BLaER1 treated with 17β-estradiol and CSF1 and Interleukin-3, amounts not matched to agents 10 nM and 100 nM (cell line): ENCODE data around the gene HNRNPA2B1.

Experiments used
- H3K27ac ChIP-seq, 11 experiments: shearing (Covaris generic); formaldehyde crosslinking; 2 replicates each; pipeline ENCODE4 v1.8.1; 2022
- H3K27me3 ChIP-seq, 11 experiments: shearing (Covaris generic); formaldehyde crosslinking; 2 replicates each; pipeline ENCODE4 v1.8.1; 2022
- H3K36me3 ChIP-seq, 11 experiments: shearing (Covaris generic); formaldehyde crosslinking; 2 replicates each; pipeline ENCODE4 v1.8.1; 2022
- H3K4me1 ChIP-seq, 10 experiments: shearing (Covaris generic); formaldehyde crosslinking; 2 replicates each; pipeline ENCODE4 v1.8.1; 2022
- H3K4me2 ChIP-seq, 11 experiments: shearing (Covaris generic); formaldehyde crosslinking; 2 replicates each; pipeline ENCODE4 v1.8.1; 2022
- H3K4me3 ChIP-seq, 10 experiments: shearing (Covaris generic); formaldehyde crosslinking; 2 replicates each; pipeline ENCODE4 v1.8.1; 2022
- H3K9ac ChIP-seq, 11 experiments: shearing (Covaris generic); formaldehyde crosslinking; 2 replicates each; pipeline ENCODE4 v1.8.1; 2022
- H3K9me3 ChIP-seq, 11 experiments: shearing (Covaris generic); formaldehyde crosslinking; replicated peaks in 1 of 11; 2 replicates each; pipeline ENCODE4 v1.8.1; 2022
- H4K20me1 ChIP-seq, 11 experiments: shearing (Covaris generic); formaldehyde crosslinking; 2 replicates each; pipeline ENCODE4 v1.8.1; 2022
- Cebpa-rat ChIP-seq, 11 experiments: shearing (Covaris generic); IDR thresholded peaks; 2 replicates each; pipeline ENCODE4 v1.8.1; 2022

The HNRNPA2B1 gene

DNA sequence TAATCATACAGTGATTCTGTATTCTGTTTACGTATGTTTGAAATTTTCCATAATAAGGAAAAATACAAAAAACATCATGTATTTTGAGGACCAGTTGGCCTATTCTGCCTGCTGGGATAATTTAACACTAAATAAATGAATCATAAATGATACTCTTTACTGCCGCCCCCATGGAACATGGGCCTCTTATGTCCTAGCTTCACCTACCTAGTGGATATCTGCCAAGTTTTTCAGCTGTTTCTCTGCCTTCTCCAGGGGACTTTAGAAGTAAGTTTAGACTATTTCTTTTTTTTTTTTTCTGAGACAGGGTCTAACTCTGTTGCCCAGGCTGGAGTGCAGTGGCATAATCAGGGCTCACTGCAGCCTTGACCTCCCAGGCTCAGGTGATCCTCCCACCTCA lies 38.1 kb downstream of the HNRNPA2B1 start:
- Histone ChIP-seq H3K9me3 (peaks cover 0 to 8% (median 0%) of the 10 kb centered on the region in 11 experiments; a peak in 3 of 22 replicates), H3K9ac (no peak overlapping the region), H3K4me2 (no peak overlapping the region), H4K20me1 (0 out of 22 replicates have a peak, but pooled peaks cover 0 to 3% (median 0%) of the 10 kb centered on the region in 11 experiments), H3K4me3 (no peak overlapping the region), H3K27me3 (no peaks in the 10 kb centered on the region), H3K4me1 (peaks cover 2 to 26% (median 11%) of the 10 kb centered on the region in 10 experiments; a peak in 19 of 20 replicates), H3K27ac (no peak overlapping the region), H3K36me3 (no peaks in the 10 kb centered on the region)
- no peak for TF ChIP-seq Cebpa-rat (IDR thresholded peaks at IDR 0.05)

DNA sequence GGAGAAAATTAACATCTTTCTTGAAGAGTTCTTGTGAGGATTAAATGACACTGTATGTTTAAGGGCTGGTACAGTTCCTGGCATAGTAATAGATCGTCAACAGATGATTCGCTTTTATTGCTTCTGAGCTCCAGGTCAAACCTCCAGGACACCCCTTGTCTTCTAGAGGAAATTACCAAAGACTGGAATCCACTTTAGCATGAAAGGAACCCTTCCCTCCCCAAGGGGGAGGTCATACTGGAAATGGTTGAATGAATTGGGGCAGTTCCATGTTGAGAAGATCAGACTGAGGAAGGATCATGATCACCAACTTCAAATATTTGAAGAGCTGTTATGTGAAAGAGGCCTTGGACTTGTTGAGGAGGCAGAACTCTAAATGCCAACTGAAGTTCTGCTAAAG lies 39.6 kb downstream of the HNRNPA2B1 start:
- H3K4me1 ChIP-seq: peaks cover 16 to 33% (median 26%) of the 10 kb centered on the region in 10 experiments
- H3K27me3 ChIP-seq: no peaks in the 10 kb centered on the region
- H3K9ac ChIP-seq: no peak overlapping the region
- no peaks in the 10 kb centered on the region for H3K36me3 ChIP-seq
- no peak overlapping the region for H3K27ac ChIP-seq
- H3K4me3 ChIP-seq: no peak overlapping the region
- no peak for TF ChIP-seq Cebpa-rat (IDR thresholded peaks at IDR 0.05)
- H3K4me2 ChIP-seq: 0 out of 22 replicates have a peak overlapping the region, but pooled peaks of 1 of the 11 experiments have one; percentile 6
- 0 out of 22 replicates have a peak, but pooled peaks cover 0 to 2% (median 0%) of the 10 kb centered on the region in 11 experiments for H4K20me1 ChIP-seq
- H3K9me3 ChIP-seq: peaks cover 0 to 8% (median 0%) of the 10 kb centered on the region in 11 experiments; a peak in 3 of 22 replicates

- Histone ChIP-seq H3K36me3 (no peaks in the 10 kb centered on the region), H3K4me3 (no peak overlapping the region), H3K9ac (no peak overlapping the region), H4K20me1 (0 out of 22 replicates have a peak, but pooled peaks cover 0 to 5% (median 0%) of the 10 kb centered on the region in 11 experiments), H3K9me3 (peaks cover 0 to 5% (median 0%) of the 10 kb centered on the region in 11 experiments; a peak in 3 of 22 replicates), H3K4me1 (peaks cover 32 to 49% (median 42%) of the 10 kb centered on the region in 10 experiments), H3K27me3 (no peaks in the 10 kb centered on the region), H3K4me2 (peak overlapping the region in 4 of 11 experiments; percentile 6 to 98 (median 8); a peak in 2 of 22 replicates), H3K27ac (no peak overlapping the region)
- no peak for TF ChIP-seq Cebpa-rat (IDR thresholded peaks at IDR 0.05)
Measured at GRCh38 chr7:26159243-26159642, 41.3 kb downstream of the HNRNPA2B1 start.

- Histone ChIP-seq H3K4me3 (peak overlapping the region in 1 of 10 experiments; percentile 54; a peak in 2 of 20 replicates), H3K27me3 (peaks cover 0 to 5% (median 0%) of the 10 kb centered on the region in 11 experiments; a peak in 1 of 22 replicates), H3K9ac (peak overlapping the region in 3 of 11 experiments; percentile 73 to 74 (median 74); a peak in 6 of 22 replicates), H3K4me2 (peak overlapping the region; percentile 73 to 98 (median 96); a peak in 21 of 22 replicates), H3K9me3 (no peaks in the 10 kb centered on the region), H3K4me1 (peaks cover 49 to 66% (median 59%) of the 10 kb centered on the region in 10 experiments), H4K20me1 (0 out of 22 replicates have a peak, but pooled peaks cover 0 to 5% (median 0%) of the 10 kb centered on the region in 11 experiments), H3K36me3 (no peaks in the 10 kb centered on the region), H3K27ac (peak overlapping the region in 5 of 11 experiments; percentile 76 to 86 (median 82); a peak in 9 of 22 replicates)
- no peak for TF ChIP-seq Cebpa-rat (IDR thresholded peaks at IDR 0.05)
Measured at GRCh38 chr7:26157520-26158105, 42.9 kb downstream of the HNRNPA2B1 start.

DNA sequence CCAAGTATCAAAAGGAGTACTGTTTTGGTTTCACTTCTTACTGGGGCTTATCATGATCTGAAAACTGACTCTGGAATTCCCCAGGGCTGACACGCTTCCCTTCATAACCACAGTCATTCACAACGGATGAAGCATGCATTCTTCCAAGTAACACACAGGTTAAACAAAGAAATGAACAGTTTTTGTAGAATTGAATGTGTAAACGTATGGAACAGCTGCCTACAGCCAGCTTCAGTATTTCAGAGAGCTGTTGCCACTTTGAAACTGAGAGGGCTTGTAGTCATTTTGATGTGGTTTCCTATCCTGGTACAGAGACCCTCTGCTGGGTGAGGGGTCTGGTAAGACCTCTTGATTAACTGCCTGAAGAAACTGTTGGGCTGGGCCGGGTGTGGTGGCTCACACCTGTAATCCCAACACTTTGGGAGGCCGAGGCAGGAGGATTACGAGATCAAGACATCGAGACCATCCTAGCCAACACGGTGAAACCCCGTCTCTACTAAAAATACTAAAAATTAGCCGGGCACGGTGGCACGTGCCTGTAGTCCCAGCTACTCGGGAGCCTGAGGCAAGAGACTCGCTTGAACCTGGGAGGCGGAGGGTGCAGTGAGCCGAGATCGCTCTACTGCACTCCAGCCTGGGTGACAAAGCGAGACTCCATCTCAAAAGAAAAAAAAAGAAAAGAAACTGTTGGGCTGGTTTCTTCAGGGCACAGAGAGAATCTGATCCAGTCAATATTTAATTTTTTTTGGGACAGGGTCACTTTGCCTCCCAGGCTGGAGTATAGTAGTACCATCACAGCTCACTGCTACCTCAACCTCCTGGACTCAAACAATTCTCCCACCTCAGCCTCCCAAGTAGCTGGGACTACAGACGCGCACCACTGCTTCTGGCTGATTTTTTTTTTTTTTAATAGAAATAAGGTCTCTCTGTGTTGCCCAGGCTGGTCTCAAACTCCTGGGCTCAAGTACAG lies 43.8 kb downstream of the HNRNPA2B1 start:
- Histone ChIP-seq H4K20me1 (0 out of 22 replicates have a peak, but pooled peaks cover 0 to 5% (median 0%) of the 10 kb centered on the region in 11 experiments), H3K9ac (peak overlapping the region; percentile 66 to 77 (median 74)), H3K4me2 (peak overlapping the region; percentile 73 to 98 (median 96)), H3K27ac (peak overlapping the region; percentile 61 to 86 (median 79); a peak in 21 of 22 replicates), H3K27me3 (peaks cover 0 to 10% (median 0%) of the 10 kb centered on the region in 11 experiments; a peak in 1 of 22 replicates), H3K36me3 (no peaks in the 10 kb centered on the region), H3K4me3 (peak overlapping the region; percentile 40 to 64 (median 50)), H3K9me3 (no peaks in the 10 kb centered on the region), H3K4me1 (peaks cover 52 to 69% (median 62%) of the 10 kb centered on the region in 10 experiments)
- no peak for TF ChIP-seq Cebpa-rat (IDR thresholded peaks at IDR 0.05)

GRCh38 chr7:26155531-26156375 lies 44.8 kb downstream of the HNRNPA2B1 start:
- Histone ChIP-seq H3K4me3 (peak overlapping the region; percentile 40 to 64 (median 50); a peak in 15 of 20 replicates), H3K4me2 (peak overlapping the region; percentile 73 to 98 (median 96)), H3K36me3 (no peaks in the 10 kb centered on the region), H4K20me1 (0 out of 22 replicates have a peak, but pooled peaks cover 0 to 5% (median 0%) of the 10 kb centered on the region in 11 experiments), H3K27ac (peak overlapping the region in 10 of 11 experiments; percentile 25 to 86 (median 80); a peak in 19 of 22 replicates), H3K4me1 (peaks cover 62 to 75% (median 69%) of the 10 kb centered on the region in 10 experiments), H3K9me3 (no peaks in the 10 kb centered on the region), H3K9ac (peak overlapping the region in 10 of 11 experiments; percentile 12 to 77 (median 68); a peak in 17 of 22 replicates), H3K27me3 (peaks cover 0 to 10% (median 0%) of the 10 kb centered on the region in 11 experiments; a peak in 1 of 22 replicates)
- no peak for TF ChIP-seq Cebpa-rat (IDR thresholded peaks at IDR 0.05)

GRCh38 chr7:26153823-26154783 lies 46.4 kb downstream of the HNRNPA2B1 start:
- Histone ChIP-seq H3K9me3 (no peaks in the 10 kb centered on the region; a peak in 1 of 22 replicates), H3K27ac (peak overlapping the region in 2 of 11 experiments; percentile 22 to 40; a peak in 2 of 22 replicates), H3K27me3 (peaks cover 0 to 10% (median 0%) of the 10 kb centered on the region in 11 experiments; a peak in 1 of 22 replicates), H3K4me2 (peak overlapping the region; percentile 73 to 98 (median 97)), H4K20me1 (0 out of 22 replicates have a peak, but pooled peaks cover 0 to 5% (median 0%) of the 10 kb centered on the region in 11 experiments), H3K4me3 (peak overlapping the region in 6 of 10 experiments; percentile 79 to 92 (median 88); a peak in 11 of 20 replicates), H3K36me3 (no peaks in the 10 kb centered on the region), H3K9ac (peak overlapping the region in 4 of 11 experiments; percentile 18 to 90 (median 60); a peak in 5 of 22 replicates), H3K4me1 (peaks cover 62 to 74% (median 68%) of the 10 kb centered on the region in 10 experiments)
- TF ChIP-seq Cebpa-rat (IDR thresholded peaks at IDR 0.05): no peak
